ENCODE results near the gene SMIM14.

- TF ChIP-seq MAX (IDR thresholded peaks at IDR 0.05; ENCODE audit: low read depth, low read length) (peak; percentile 91), CTCF (IDR thresholded peaks at IDR 0.05; ENCODE audit: low read depth, low read length) (no peak), POLR2A (IDR thresholded peaks at IDR 0.05; ENCODE audit: extremely low read depth, insufficient read length) (peak; percentile 83)
These were observed at the start of gene SMIM14 for GRCh38 chr4:39638354-39639239.
